NOMO-1 treated with dmso at 0.1 percent for 144 hours (cell line): ENCODE data around the gene ANKRD50.

ENCODE experiments used
- DNase-seq: peaks from one replicate; lab custom pipeline; 2025; ENCODE audit not compliant: unreplicated experiment; lab: John Stamatoyannopoulos, UW

Gene ANKRD50

GRCh38 chr4:124710911-124711310 is 1.6 kb downstream of the ANKRD50 start:
- no peak for DNase-seq

DNA sequence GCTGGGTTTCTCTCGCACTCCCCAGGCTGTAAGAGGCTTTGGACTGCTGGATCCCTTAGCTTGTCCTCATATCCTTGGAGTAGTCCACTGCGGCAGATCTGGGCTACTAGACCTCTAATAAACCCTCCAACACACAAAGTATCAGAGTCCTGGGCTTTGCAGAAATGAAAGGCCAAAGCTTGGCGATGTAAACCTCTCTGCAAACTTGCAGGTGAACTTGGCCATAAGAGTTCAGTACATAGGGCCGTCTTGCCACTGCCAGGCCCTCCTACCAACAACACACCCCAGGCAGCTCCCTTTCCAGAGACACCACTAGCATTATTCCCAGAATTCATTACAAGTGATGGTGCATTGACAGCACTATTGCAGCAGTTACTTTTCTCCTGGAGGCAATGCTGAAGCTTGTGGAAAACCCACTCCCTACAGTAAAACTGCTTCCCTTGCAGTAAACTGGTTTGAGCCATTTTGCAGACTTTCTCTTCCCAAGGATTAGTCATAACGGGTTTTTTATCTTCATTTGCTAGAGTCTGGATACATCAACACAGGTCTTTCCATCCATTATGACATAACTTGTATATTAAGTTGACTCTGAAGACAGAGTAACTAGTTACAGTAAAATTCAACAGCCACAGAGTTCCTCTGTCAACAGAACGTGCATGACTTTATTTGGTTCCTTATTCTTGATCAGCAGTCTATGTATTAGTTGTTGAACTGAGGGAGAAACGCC is 2.4 kb downstream of the ANKRD50 start:
- no peak for DNase-seq

DNA sequence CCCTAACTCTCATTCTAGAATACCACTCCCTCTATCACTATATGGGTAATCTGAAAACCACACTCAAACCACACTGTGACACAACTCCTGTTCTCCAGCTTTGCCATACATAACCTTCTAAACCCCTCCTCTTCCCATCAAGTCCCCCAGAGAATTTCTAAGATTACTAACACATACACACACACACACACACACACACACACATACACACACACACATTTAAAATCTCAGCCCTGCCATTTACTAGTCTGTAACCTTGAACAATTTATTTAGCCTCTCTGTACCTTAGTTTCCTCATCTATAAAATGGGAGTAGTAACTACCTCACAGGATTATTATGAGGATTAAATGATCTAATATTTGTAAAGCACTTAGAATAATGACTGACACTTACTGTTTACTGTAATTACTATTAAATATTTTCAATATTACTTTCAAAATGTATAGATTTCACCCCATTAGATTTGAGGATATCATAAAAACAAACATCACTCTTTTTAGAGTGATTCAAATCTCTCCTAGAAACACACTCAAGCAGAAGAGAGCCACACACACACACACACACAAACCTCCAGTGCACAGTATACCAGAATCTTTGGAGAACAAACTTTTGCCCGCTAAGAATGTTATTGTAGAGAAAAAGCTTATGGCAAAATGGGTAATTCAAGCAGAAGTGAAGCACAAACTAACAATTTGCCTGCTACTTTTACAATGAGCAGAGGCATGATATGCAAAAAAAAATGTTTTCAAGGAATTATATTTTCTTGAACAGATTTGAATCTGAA is 3.8 kb downstream of the ANKRD50 start:
- DNase-seq = no peak

GRCh38 chr4:124705393-124705792 is 7.1 kb downstream of the ANKRD50 start:
- DNase-seq = no peak

DNA sequence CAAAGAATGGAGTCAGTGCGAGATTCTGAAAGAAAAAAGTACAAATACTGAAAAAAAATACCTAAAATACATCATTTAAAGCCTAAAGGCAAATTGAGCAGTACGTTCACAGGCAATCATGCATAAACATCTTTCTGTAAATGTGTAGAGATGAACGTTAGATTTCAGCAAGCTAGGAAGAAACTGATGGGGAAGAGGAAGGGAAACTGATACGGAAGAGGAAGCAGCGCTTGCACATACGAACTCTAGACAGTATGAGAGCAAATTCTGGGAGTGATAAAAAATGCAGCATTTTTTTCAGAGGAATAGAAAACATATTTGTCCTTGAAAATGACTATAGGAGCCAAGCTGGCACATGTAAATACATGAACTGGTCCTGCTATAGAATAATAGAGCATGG is 9.4 kb downstream of the ANKRD50 start:
- DNase-seq = peak; percentile 57

DNA sequence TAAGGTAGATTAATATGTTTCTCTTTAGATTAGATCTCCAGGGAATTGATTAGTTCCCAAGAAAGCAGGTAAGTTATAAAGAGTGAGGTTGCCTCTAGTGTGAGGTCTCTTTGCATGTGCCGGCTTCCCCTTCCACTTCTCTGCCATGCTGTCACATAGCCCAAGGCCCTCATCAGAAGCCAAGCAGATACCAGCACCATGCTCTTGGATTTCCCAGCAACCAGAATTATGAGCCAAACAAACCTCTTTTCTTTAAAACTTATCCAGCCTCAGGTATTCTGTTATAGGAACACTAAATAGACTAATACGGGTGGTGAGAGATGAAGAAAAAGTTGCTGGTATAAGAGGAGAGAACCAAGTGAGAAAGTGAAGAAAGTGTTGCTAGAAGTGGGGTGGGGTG is 15.1 kb downstream of the ANKRD50 start:
- no peak for DNase-seq

- DNase-seq = no peak
Measured at GRCh38 chr4:124696182-124696581, 16.4 kb downstream of the ANKRD50 start.

DNA sequence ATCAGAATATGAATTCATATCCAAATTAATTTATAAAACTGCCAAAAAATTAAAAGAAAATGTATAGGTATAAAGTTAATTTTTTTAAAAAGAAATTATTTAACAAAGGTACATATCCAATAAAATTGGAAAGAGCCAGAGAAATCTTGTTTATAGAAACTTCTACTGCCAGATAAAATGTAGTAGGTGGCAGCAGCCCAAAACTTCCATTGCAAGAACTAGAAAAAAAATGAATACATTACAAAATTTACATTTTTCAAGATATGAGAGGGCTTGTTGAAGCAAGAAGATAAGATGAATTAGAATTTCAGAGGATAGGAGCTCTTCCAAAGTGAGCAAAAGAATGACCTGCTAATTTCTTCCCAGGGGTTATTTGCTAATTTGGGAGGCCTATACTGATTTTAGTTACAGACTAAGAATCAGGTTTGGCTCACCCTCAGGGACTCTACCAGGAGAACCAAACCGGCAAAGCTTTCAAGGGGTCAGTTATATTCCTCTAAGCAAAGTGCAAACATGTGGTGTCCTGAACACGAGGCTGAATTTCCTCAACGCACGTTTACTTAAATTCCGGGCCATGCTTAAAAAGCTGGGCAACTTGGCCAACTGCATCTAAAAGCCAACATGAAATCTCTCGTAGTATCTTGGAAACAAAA is 17.5 kb downstream of the ANKRD50 start:
- DNase-seq = no peak

GRCh38 chr4:124694306-124694705 is 18.2 kb downstream of the ANKRD50 start:
- no peak for DNase-seq

DNA sequence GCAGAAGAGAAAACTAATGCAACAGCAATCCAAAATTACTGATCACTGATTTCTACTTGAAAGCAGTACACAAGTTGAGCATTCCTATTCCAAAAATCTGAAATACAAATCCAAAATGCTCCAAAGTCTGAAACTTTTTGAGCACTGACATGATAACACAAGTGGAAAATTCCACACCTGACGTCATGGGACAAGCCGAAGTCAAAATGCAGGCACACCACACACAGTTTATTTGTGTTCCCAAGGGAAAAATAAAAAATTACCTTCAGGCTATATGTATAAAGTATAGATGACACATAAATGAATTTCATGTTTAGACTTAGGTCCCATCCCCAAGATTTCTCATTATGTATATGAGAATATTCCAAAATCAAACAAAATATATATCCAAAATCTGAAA is 20.7 kb downstream of the ANKRD50 start:
- no peak for DNase-seq

DNA sequence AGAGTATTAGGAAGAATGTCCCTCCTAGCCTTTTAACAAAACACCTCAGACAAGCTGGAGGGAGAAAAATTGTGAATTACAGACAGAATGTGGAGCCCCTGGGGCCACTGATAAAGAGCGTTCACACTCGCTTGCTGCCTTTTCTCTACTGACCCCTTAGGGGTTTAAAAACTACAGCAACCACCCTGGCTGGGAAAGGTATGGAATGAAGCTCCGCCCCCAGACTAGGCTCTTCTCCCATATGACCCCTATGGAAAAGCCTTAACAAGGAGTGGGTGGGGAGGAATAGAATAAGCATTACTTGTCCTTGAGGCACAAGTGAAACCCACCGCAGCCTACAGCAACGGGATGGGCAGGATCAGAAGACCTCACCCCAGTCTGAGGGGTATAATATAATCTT is 26.3 kb downstream of the ANKRD50 start:
- no peak for DNase-seq

DNA sequence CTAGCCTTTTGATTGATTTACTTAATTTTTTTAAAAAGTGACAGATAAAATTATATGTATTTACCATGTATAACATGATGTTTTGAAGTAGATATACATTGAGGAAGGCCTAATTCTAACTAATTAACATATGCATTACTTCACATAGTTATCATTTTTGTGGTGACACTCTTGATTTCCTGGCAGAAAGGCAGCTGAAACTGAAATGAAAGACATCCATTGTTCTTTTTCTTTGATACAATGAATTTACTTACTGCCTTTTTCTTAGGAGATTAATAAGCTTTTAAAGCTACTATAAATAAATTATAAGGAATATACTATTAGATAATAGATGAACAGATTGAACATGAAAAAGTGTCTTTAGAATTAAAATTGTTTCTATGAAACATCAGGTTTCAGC is 26.7 kb downstream of the ANKRD50 start:
- no peak for DNase-seq

- no peak for DNase-seq
Measured at GRCh38 chr4:124684301-124684700, 28.2 kb downstream of the ANKRD50 start.

DNA sequence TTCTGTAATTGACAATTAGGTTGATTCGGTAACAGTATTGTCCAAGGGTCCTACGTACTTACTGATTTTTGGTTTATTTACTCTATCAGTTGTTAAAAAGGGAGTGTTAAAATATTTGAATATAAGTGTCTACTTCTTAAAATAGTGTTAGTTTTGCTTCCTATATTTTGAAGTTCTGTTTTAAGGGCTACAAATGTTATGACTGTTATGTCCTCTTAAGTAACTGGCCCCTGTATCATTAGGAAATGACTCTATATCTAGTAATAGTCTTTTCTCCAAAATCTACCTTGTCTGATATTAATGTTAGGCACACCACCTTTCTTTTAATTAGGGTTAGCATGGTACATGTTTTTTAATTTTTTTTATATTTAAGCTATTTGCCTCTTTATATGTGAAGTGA is 30.1 kb downstream of the ANKRD50 start:
- DNase-seq = no peak

GRCh38 chr4:124666496-124666895 is 46.0 kb downstream of the ANKRD50 start:
- no peak for DNase-seq

DNA sequence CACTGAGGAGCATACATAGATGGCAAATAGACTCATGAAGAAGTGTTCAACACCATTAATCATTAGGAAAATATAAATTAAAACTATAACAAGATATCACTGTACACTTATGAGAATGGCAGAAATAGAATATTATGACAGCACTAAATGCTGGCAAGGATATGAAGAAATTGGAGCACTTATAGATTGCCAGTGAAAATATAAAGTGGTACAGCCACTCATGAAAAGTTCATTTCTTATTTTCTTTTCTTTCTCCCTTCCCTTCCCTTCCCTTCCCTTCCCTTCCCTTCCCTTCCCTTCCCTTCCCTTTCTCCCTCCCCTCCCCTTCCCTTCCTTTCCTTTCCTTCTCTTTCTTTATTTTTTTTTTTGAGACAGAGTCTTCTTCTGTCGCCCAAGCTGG is 53.7 kb downstream of the ANKRD50 start:
- no peak for DNase-seq

DNA sequence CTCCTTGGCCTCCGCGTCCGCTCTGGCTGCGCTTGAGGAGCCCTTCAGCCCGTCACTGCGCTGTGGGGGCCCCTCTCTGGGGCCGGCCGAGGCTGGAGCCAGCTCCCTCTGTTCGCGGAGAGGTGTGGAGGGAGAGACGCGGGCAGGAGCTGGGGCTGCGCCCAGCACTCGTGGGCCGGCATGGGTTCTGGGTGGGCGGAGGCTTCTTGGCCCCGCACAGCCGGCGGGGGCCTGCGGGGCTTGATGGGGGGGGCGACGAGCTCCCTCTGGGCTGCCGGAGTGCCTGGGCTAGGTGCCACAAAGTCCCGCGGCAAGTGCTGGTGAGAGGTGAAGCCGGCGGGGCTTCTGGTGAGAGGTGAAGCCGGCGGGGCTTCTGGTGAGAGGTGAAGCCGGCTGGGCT is 61.9 kb downstream of the ANKRD50 start:
- no peak for DNase-seq

DNA sequence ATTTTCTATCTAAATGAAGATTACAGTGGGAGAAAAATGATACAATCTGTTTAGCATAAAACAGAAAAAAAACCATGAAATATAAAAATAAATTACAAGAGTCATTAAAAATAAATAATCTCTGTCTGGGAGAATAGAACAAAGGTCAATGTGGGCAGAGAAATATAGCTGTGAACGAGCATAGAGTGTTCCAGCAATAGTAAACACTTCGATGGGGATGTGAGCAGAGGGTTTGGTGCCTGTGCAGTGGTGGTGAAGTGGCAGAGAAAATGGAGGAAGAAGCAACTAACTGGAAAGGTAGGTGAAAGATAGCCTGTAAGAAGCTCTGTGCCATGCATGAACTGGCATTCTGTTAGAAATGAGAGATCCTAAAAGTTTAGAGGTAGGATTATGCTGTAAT is 64.9 kb downstream of the ANKRD50 start:
- no peak for DNase-seq

- no peak for DNase-seq
Measured at GRCh38 chr4:124644621-124645020, 67.9 kb downstream of the ANKRD50 start.

DNA sequence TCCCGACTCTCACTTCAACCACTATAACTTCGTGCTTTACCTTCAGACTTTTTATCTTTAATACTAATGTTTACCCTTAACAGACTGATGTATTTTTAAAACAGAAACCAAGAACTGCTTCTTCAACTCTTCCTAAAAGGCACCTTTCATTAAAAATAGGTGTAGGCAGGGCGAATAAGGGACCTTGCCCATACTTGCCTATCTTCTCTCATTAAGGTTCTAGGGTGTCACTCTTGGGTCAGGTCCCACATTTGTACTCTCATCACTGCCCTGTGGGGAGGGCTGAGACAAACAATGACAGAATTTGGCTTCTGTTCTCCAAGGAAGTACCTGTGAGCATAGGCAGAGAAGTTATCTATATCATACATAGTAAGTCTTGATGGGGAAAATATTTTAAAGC is 69.7 kb downstream of the ANKRD50 start:
- no peak for DNase-seq

- no peak for DNase-seq
Measured at GRCh38 chr4:124641715-124642381, 70.7 kb downstream of the ANKRD50 start.
